ENCODE data around the gene TMEM192.
"Not testable (repeated sequence)": the region's sequence is repeated elsewhere in the genome, so short reads cannot be mapped to it uniquely, and the experiment has no call there.

The TMEM192 gene

DNA sequence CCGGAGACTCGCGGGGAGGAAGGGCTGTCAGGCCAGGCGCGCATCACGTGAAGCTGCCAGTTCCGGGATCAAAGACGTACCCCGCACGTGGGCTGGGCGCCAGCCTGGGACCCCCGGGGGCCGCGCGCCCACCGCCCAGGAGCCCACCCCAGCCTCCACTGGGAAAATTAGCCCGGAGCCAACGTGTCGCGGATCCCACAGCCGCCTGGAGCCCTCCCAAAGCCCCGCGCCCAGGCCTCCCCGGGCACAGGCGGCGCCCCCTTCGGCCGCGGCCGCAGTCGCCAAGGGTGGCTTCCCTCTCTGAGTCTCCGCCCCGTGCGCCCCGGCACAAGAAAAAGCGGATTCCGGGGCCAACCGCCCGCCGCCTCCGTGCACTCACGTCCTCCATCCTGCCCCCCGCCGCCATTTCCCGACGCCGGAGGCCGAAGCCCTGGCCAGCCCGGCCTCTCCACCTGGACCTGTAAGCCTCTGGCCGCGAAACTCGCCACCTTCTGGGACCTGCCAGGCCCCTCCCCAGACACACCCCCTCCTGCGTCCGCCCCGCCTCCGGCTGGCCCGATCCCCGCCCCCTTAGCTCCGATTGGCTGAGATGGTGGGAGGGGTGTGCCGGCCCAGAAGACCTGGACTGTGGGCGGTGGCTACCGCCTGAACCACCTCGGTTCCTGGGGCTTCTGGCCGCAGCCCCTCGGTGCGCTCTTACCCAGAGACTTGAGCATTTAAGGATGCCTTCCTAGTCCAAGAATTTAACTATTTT lies at the start of gene TMEM192:
Gene TMEM192, minus strand, starts transcription at position 493 of the 754 bp plus-strand sequence. Its CDS starts 87 bp downstream, at position 406.
- DNase-seq (ENCODE audit: low read depth), result peak; percentile 84

DNA sequence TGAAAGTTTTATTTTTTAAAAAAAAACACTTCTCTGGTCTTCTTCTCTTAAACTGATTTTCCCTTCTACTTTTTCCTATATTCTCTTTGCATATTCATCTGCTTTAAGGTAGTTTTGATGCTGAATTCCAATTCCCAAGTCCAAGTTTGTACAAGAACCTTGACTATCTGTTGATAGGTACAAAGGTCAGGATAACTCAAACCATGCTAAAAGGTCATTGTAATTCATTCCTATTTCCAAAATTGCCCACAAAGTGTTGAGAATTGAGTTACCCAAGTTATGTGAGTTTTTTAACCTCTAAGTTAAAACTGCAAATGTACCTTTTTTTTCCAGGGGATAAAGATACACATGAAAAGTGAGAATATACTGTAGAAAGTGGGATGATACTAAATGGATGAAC lies 46.1 kb upstream of the TMEM192 start:
- DNase-seq (ENCODE audit: low read depth), result no peak

DNA sequence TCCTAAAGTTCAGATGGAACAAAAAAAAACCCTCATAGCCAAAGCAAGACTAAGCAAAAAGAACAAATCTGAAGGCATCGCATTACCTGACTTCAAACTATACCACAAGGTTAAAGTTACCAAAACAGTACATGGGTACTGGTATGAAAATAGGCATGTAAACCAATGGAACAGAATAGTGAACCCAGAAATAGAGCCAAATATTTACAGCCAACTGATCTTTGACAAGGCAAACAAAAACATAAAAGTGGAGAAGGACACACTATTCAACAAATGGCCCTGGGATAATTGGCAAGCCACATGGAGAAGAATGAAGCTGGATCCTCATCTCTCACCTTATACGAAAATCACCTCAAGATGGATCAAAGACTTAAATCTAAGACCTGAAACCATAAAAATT lies 44.2 kb upstream of the TMEM192 start:
- DNase-seq (ENCODE audit: low read depth), result no peak

DNA sequence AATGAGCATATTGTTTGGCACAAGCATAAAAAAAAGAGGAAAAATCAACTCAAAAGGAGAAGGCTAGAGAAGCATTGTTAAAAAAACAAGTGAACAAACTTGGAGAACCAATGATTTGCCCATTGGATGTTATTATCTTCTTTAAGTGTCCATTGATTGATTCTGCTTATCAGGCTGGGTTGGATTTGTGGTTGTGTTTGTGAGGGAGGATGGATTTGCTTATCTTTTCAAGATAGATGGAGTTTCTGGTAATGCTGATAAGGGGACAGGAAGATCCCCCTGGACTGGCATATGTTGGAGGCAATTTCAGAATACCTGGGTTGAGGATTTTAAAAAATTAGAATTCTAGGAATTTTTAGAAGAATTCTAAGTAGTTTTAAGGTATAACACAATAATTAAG lies 41.8 kb upstream of the TMEM192 start:
- DNase-seq (ENCODE audit: low read depth), result no peak

DNA sequence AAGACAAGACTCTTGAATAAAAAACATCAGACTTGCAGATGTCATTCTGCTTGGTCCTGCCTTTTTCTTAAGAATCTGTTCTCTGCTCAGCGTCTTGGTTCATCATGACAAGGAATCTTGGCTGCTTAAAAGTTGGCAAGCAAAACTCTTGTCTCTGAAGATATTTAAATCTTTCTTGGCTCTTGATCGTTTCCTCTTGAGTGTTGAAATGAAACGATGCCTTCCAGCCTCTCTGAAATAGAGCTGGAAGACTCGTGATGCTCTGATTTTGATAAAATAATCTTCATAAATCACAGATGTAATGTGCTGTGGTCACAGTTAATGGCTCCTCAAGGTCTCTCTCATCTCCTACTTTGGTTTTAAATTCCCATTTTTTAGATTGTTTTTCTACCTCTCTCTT lies 39.9 kb upstream of the TMEM192 start:
- DNase-seq (ENCODE audit: low read depth), result no peak

DNA sequence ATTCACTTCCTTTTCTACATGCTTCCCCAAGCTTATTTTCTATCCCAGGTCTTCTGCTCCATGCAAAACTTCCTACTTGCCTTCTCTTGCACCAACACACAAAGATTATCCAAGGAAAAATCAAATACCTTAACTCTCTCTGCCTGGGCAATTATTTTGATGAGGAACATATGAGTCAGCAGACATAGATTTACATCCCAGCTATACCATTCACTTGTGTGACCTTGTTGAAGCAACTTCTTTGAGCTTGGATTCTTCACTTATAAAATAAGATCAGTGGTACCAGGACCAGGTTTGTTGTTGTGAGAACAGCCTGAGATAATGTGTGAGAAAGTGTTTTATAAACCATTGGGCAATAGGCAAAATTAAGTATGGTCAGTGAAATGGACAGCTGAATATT lies 39.1 kb upstream of the TMEM192 start:
- DNase-seq (ENCODE audit: low read depth), result no peak

DNA sequence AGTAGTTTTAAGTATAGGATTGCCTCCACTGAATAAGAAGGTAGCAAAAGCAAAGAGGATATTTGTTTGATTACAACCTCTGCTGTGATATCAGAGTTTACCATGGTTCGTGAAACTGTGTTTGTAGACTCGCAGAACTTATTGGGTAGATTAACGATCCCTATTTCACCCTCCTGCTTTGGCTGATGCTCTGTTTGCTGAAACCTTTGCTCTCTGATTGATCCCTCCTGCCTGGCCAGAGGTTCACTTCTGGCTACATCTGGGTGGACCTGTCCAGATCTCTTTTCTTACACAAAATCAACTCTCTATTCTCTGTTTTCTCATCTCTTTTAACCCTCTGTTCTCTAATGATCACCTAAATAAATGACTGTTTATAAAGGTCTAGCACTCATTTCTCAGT lies 37.9 kb upstream of the TMEM192 start:
- DNase-seq (ENCODE audit: low read depth), result no peak

DNA sequence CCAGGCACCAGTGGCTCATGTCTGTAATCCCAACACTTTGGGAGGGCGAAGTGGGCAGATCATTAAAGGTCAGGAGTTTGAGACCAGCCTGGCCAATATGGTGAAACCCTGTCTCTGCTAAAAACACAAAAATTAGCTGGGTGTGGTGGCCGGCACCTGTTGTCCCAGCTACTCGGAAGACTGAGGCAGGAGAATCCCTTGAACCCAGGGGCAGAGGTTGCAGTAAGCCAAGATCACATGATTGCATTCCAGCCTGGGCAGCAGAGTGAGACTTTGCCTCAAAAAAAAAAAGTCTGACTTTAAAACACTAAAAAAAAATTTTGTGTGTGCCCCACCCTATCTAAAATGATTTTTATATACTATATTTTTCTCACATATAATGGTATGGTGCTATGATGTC lies 26.2 kb upstream of the TMEM192 start:
- no peak for DNase-seq (ENCODE audit: low read depth)

DNA sequence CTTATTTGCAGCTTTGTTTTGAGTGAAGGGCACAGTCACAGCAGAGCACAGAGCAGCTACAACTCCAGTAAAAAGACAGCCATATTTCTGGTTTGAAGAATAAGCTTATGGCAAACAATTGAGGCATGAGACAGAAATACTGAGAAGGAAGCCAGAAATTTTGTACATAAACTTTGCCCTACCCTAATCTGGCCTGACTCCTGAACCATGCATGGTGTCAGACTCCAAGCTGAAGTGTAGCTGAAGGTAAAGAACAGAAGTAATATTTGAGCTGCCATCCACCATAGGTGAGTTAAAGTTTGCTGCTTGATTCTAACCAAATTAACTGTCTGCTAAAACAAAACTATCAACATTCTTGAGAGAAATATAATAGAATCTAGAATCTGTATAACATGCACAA lies 24.5 kb upstream of the TMEM192 start:
- DNase-seq (ENCODE audit: low read depth), result no peak

DNA sequence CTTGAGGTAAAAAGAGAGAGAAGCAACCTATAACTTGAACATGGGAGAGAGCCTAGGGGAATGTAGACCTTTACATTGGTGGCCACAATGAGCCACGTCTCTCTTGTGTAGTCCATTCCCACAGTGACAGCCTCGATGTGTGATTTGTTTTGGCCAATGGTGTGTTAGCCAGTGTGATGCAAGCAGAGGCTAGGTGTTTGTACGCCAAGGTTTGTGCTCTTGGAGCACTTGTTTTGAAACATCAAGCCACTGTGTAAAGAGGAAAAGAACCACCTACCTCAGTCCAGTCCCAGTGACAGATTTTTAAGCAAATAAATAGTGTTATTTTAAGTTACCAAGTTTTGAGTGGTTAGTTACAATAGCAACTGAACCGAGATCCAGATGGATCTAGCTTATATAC lies 23.9 kb upstream of the TMEM192 start:
- no peak for DNase-seq (ENCODE audit: low read depth)

DNA sequence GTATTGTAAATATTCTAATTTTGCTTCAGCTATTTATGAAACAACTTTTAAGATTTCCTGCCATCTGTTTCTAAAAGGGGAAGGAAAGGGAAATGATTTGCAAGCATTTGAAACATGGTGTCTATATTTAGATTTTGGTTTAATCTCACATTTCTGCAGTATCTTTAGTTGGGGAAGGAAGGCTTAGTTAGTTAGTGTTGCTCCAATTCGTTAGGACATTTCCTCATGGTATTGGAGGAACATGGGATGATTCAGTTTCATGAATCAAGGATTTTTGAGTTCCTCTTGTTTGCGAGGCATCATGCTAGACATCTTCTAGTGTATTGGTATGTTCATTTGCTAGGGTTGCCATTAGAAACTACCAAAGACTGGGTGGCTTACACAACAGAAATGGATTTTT lies 20.5 kb upstream of the TMEM192 start:
- no peak for DNase-seq (ENCODE audit: low read depth)

DNA sequence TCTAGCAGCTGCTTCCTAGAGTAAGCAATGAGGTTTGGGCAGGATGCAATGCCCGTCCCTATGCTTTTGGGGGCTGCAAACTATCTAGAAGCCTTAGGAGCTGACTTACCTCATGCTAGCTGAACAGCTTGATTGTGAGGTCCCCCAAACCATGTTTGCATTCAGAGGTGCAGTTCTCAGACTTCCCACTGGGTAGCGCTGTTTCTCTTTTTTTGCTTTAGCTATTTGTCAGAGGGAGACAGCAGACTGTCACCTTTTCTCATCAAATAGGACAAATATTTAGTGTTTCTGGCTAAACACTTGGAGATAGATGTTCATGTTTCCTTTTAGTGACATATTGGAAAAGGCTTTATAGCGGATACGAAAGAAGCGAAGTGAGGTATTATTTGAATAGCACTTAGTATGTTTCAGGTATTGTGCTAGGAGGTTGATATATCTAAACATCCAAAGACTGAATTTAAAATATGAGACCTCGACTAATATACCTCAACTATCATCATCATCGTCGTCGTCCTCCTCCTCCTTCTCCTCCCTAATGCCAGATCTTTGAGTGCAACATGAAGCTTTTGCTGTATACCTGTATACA lies 18.7 kb upstream of the TMEM192 start:
- DNase-seq (ENCODE audit: low read depth), result peak; percentile 60

DNA sequence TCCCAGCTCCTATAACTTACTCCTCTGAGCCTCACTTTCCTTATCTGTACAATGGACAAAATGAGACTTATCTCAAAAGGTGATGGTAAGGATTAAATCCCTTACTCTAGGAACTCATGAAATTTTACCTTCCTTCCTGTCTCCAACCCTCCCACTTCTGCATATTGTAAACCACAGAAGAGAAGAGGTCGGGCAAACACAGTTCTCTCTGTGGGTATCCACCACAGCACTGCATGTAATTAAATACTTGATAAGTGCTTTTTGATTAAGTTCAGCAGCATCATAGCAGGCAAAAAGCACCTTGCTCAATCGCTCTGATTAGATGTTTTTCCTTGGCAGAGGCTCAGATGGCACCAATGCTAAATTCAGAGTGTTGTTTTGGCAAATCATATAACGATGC lies 17.3 kb upstream of the TMEM192 start:
- DNase-seq (ENCODE audit: low read depth), result no peak

DNA sequence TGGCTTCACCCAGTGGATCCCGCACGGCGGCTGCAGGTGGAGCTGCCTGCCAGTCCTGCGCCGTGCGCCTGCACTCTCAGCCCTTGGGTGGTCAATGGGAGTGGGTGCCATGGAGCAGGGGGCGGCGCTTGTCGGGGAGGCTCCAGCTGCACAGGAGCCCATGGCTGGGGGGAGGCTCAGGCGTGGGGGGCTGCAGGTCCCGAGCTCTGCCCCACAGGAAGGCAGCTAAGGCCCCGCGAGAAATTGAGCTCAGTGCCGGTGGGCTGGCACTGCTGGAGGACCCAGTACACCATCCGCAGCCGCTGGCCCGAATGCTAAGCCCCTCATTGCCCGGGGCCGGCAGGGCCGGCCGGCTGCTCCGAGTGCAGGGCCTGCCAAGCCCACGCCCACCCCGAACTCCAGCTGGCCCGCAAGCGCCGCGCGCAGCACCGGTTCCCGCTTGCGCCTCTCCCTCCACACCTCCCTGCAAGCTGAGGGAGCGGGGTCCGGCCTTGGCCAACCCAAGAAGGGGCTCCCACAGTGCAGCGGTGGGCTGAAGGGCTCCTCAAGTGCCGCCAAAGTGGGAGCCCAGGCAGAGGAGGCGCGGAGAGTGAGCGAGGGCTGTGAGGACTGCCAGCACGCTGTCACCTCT lies 13.3 kb upstream of the TMEM192 start:
- not testable (repeated sequence) for DNase-seq (ENCODE audit: low read depth)

DNA sequence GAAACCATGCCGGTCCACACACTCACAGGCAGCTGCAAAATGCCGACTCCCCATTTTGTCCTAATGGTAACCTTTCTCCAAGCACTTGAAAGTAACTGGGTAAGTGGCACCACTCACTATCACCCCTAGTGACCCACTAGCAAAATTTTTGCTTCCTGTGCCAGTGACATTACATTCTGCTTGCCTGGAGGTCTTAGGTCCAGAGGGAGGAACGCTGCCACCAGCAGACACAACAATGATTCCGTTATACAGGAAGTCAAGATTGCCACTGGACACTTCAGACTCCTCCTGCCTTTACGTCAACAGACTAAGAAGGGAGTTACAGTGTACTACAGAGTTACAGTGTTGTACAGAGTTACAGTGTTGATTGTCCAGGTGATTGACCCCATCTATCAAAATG lies 11.8 kb upstream of the TMEM192 start:
- DNase-seq (ENCODE audit: low read depth), result no peak

DNA sequence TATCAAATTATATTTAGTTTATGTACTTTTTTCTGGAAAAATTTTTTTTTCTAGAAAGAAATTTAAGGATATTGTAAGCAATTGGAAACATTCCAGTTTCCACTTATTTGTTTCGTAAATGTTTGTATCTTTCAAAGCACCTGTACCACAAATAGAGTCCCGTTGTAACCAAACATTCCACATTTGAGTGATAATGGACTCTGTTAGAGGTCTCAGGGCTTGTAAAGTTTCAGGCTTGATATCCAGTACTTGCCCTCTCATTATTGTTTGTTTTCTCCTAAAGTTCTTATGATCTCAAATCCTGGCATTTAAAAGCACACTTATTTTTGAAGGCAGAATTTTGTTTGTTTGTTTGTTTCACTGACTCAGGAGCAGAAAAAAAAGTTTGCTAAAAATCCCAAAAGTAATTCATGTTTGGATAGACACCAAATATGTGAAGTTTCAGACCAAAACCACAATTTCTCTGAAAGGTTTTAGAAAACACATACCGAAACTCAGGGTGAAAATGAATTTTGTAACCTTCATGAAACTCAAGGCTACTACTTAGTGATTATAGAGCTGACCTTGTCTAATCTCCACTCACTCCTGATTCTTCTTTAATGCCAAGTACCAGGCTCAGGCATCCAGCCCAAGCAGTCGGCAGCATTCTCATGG lies 5.7 kb upstream of the TMEM192 start:
- DNase-seq (ENCODE audit: low read depth), result no peak

DNA sequence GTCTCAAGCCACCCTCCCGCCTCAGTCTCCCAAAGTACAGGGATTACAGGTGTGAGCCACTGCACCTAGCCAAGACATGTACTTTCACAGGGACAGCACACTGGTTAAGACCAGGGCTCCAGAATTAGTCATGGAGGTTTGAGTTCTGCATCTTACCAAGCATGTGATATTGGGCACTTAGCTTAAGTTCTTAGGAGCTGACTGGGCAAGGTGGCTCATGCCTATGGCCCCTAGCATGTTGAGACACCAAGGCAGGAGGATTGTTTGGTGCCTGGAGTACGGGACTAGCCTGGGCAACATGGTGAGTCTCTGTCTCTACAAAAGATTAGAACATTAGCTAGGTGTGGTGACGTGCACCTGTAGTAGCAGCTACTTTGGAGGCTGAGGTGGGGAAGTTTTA lies 2.6 kb upstream of the TMEM192 start:
- DNase-seq (ENCODE audit: low read depth), result no peak

DNA sequence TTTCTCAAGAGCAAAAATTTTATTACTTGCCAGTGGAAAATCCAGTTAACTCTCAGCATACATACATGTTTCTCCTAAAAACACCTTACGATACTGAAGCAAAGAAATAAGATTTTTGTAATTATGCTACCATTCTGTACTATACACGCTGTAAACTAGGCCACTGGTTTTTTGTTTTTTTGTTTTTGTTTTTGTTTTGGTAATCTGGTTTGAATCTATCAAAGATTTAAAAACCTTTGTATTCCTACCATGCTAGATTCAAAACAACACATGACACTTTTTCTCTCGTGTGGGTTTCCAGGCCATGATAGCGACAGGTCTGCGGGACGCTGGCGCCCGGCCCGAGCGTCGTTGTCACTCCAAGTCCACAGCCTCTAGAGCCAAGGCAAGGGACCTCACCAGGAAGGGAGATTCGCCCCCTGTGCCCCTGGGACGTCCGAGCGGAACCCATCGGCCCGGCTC lies 723 bp downstream of the TMEM192 start:
- DNase-seq (ENCODE audit: low read depth), result no peak

DNA sequence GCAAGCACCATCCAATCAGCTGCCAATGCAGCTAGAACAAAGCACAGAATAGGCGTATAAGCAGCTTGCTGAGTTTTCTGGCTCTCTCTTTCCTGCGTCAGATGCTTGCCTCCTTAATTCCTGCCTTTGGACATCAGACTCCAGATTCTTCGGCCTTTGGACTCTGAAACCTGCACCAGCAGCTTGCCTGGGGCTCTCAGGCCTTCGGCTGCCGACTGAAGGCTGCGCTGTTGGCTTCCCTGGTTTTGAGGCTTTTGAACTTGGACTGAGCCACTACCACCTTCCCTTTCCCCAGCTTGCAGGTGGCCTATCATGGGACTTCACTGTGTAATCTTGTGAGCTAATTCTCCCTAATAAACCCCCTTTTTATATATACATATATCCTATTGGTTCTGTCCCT lies 6.1 kb downstream of the TMEM192 start:
- DNase-seq (ENCODE audit: low read depth), result no peak

DNA sequence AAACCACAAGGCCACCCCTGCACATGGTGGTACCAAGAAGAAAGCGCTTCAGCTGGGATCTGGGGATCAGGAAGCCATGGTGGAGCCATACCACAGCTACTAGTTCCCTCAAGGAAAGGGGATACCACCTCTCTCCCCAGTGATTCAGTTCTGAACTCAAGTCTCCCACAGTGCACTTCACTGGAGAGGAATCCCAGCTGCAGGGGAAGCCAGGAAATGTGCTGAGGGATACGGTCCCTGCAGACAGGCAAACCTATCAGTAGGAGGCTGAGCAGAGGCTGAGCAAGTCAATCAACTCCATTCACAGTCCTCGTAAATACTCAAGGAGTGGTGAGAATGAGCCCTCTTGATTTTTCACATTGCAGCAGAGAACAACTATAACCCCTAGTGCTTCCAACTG lies 11.0 kb downstream of the TMEM192 start:
- DNase-seq (ENCODE audit: low read depth), result no peak

DNA sequence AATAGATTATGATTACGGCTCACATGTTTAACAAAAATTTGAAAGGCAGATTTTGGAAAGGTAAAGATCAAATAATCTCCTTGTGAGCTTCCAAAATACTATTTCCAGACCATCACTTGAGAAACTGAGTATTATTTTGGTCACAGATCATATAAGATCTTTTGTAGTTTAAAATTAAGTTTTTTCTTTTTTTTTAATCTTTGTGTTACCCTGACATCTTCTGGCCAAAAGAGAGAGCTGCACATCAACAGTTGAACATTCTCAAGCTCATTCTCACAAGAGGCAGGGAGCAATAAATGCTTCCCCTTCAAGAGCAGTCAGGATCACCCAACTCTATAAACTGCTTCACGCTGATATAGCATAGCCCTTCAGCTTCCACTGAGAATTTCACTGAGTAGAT lies 15.9 kb downstream of the TMEM192 start:
- DNase-seq (ENCODE audit: low read depth), result no peak

DNA sequence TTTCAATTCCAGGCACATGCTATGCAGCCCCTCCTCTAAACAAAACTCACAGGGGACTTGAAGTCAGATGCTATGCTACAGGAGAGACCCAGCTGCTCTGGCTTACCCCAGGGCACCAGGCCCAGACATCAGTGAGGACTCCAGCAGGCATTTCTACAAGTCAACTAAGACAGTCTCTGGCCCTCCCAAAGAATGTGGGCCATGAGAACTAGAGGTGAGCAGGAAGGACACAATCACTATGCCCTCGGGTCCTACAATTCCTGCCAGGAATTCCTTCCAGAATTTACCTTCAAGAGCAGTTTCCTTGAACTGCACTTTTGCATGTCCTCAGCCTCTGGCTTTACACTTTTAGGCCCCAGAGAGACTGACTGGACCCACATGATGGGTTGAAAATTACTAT lies 17.4 kb downstream of the TMEM192 start:
- no peak for DNase-seq (ENCODE audit: low read depth)

DNA sequence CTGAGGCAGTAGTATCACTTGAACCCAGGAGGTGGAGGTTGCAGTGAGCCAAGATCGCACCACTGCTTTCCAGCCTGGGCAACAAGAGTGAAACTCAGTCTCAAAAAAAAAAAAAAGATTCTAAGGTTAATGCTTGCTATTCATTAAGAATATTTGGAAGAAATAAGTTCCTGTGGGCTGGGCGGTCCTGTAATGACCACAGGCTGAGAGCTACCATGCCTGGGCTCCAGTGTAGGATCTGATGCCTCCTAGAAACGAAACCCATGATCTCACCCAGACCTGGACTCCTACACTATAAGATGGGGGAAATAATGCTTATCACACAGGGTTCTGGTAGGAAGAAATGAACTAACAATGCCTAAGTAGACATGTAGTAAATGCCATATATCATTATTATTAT lies 17.8 kb downstream of the TMEM192 start:
- no peak for DNase-seq (ENCODE audit: low read depth)
